ENCODE results near the gene UBE2G1. TPM values are rescaled to one million over a fixed set of nuclear protein-coding genes. Genes with fewer than 3 reads are reported as not detected.

UBE2G1 gene
- total and polyA plus RNA-seq, 2 of the 8 experiments (the other 6 are each of a cell fraction or from before 2014, with no cell fraction given): 73.9 to 170 TPM

DNA sequence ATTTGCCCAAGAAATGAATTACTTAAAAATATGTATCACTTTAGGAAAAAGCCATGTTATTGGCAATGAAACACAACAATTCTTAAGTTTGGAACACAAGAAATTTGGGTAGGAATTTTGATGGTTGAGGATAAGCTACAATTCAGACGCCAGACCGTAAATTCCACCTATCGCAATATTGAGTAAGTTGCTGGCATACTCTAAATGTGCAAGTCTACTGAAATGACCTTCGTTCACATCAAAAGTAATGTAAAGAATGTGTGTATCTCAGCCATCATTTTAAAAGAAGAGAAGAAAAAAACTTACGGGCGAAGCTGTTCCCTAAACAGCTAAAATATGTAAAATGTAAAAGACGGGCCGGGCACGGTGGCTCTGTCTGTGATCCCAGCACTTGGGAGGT is 33.4 kb downstream of the UBE2G1 start (continued):
- TF ChIP-seq, protein P1, sequence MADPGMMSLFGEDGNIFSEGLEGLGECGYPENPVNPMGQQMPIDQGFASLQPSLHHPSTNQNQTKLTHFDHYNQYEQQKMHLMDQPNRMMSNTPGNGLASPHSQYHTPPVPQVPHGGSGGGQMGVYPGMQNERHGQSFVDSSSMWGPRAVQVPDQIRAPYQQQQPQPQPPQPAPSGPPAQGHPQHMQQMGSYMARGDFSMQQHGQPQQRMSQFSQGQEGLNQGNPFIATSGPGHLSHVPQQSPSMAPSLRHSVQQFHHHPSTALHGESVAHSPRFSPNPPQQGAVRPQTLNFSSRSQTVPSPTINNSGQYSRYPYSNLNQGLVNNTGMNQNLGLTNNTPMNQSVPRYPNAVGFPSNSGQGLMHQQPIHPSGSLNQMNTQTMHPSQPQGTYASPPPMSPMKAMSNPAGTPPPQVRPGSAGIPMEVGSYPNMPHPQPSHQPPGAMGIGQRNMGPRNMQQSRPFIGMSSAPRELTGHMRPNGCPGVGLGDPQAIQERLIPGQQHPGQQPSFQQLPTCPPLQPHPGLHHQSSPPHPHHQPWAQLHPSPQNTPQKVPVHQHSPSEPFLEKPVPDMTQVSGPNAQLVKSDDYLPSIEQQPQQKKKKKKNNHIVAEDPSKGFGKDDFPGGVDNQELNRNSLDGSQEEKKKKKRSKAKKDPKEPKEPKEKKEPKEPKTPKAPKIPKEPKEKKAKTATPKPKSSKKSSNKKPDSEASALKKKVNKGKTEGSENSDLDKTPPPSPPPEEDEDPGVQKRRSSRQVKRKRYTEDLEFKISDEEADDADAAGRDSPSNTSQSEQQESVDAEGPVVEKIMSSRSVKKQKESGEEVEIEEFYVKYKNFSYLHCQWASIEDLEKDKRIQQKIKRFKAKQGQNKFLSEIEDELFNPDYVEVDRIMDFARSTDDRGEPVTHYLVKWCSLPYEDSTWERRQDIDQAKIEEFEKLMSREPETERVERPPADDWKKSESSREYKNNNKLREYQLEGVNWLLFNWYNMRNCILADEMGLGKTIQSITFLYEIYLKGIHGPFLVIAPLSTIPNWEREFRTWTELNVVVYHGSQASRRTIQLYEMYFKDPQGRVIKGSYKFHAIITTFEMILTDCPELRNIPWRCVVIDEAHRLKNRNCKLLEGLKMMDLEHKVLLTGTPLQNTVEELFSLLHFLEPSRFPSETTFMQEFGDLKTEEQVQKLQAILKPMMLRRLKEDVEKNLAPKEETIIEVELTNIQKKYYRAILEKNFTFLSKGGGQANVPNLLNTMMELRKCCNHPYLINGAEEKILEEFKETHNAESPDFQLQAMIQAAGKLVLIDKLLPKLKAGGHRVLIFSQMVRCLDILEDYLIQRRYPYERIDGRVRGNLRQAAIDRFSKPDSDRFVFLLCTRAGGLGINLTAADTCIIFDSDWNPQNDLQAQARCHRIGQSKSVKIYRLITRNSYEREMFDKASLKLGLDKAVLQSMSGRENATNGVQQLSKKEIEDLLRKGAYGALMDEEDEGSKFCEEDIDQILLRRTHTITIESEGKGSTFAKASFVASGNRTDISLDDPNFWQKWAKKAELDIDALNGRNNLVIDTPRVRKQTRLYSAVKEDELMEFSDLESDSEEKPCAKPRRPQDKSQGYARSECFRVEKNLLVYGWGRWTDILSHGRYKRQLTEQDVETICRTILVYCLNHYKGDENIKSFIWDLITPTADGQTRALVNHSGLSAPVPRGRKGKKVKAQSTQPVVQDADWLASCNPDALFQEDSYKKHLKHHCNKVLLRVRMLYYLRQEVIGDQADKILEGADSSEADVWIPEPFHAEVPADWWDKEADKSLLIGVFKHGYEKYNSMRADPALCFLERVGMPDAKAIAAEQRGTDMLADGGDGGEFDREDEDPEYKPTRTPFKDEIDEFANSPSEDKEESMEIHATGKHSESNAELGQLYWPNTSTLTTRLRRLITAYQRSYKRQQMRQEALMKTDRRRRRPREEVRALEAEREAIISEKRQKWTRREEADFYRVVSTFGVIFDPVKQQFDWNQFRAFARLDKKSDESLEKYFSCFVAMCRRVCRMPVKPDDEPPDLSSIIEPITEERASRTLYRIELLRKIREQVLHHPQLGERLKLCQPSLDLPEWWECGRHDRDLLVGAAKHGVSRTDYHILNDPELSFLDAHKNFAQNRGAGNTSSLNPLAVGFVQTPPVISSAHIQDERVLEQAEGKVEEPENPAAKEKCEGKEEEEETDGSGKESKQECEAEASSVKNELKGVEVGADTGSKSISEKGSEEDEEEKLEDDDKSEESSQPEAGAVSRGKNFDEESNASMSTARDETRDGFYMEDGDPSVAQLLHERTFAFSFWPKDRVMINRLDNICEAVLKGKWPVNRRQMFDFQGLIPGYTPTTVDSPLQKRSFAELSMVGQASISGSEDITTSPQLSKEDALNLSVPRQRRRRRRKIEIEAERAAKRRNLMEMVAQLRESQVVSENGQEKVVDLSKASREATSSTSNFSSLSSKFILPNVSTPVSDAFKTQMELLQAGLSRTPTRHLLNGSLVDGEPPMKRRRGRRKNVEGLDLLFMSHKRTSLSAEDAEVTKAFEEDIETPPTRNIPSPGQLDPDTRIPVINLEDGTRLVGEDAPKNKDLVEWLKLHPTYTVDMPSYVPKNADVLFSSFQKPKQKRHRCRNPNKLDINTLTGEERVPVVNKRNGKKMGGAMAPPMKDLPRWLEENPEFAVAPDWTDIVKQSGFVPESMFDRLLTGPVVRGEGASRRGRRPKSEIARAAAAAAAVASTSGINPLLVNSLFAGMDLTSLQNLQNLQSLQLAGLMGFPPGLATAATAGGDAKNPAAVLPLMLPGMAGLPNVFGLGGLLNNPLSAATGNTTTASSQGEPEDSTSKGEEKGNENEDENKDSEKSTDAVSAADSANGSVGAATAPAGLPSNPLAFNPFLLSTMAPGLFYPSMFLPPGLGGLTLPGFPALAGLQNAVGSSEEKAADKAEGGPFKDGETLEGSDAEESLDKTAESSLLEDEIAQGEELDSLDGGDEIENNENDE (IDR thresholded peaks at IDR 0.05; ENCODE audit: insufficient replicate concordance, low read length): no peak
- TF ChIP-seq HDAC6 (IDR thresholded peaks at IDR 0.05; ENCODE audit: low read depth, low read length): no peak
- no peak for TF ChIP-seq SUZ12 (IDR thresholded peaks at IDR 0.05; ENCODE audit: low read length)
- TF ChIP-seq, protein P2, sequence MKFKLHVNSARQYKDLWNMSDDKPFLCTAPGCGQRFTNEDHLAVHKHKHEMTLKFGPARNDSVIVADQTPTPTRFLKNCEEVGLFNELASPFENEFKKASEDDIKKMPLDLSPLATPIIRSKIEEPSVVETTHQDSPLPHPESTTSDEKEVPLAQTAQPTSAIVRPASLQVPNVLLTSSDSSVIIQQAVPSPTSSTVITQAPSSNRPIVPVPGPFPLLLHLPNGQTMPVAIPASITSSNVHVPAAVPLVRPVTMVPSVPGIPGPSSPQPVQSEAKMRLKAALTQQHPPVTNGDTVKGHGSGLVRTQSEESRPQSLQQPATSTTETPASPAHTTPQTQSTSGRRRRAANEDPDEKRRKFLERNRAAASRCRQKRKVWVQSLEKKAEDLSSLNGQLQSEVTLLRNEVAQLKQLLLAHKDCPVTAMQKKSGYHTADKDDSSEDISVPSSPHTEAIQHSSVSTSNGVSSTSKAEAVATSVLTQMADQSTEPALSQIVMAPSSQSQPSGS (IDR thresholded peaks at IDR 0.05; ENCODE audit: low read length): no peak
- TF ChIP-seq EGR1 (IDR thresholded peaks at IDR 0.05; ENCODE audit: borderline replicate concordance, low read depth, low read length): no peak
- no peak for TF ChIP-seq SP1 (IDR thresholded peaks at IDR 0.05; ENCODE audit: low read depth, low read length)
- TF ChIP-seq CHD2 (IDR thresholded peaks at IDR 0.05; ENCODE audit: low read length): no peak
- TF ChIP-seq CEBPB (IDR thresholded peaks at IDR 0.05; ENCODE audit: low read depth, low read length): no peak

Data from H1 (cell line).